HEK293 (cell line): ENCODE results near the gene PCDHB9.

ENCODE experiments used
- CTCF ChIA-PET: fragments of 350-600 bp; formaldehyde crosslinking; extraction: SDS; loops from one replicate; lab custom pipeline; 2021; ENCODE audit warnings: antibody characterized with exemption; lab: Yijun Ruan, JAX
- POLR2A ChIA-PET: fragments of 300-600 bp; formaldehyde crosslinking; extraction: SDS; loops from one replicate; lab custom pipeline; 2020; ENCODE audit warnings: antibody characterized with exemption, inconsistent platforms; lab: Yijun Ruan, JAX
- H3K27ac ChIP-seq: fragments of 200-500 bp; sonication (Bioruptor generic); 2 replicates; pipeline ENCODE4 v1.5.1; 2014; ENCODE audit warnings: low read depth, low read length, control low read depth, inconsistent platforms; ENCODE audit errors: extremely low read depth
- H3K36me3 ChIP-seq, 2 experiments: fragments of 200-500 bp in 1 of 2; sonication (Bioruptor generic) in 1 of 2; 1 replicate in 1 of 2; 2 replicates in 1 of 2; pipeline ENCODE4 v1.5.1; 2014 to 2017; ENCODE audit warnings: inconsistent platforms in 2 of 2, low read length in 2 of 2; ENCODE audit not compliant: control insufficient read depth in 2 of 2, insufficient read depth in 1 of 2
- H3K4me1 ChIP-seq: fragments of 200-500 bp; sonication (Bioruptor generic); 2 replicates; pipeline ENCODE4 v1.5.1; 2014; ENCODE audit warnings: mild to moderate bottlenecking, low read length, inconsistent platforms; ENCODE audit not compliant: control insufficient read depth, insufficient read depth
- H3K4me3 ChIP-seq: 2 replicates; pipeline ENCODE4 v1.5.1; 2011; ENCODE audit warnings: low read depth, mild to moderate bottlenecking, control low read depth, low read length, moderate library complexity
- H3K9me3 ChIP-seq: fragments of 200-500 bp; sonication (Bioruptor generic); 2 replicates; pipeline ENCODE4 v1.5.1; 2014; ENCODE audit warnings: low read depth, low read length, inconsistent platforms; ENCODE audit not compliant: control insufficient read depth, insufficient read depth
- KLF9 ChIP-seq: fragments of 450-650 bp; formaldehyde crosslinking; IDR thresholded peaks from 2 replicates; pipeline ENCODE4 v1.5.1; 2016; ENCODE audit warnings: missing biosample characterization, missing genetic modification characterization, low read depth
- OVOL3 ChIP-seq: fragments of 450-650 bp; formaldehyde crosslinking; IDR thresholded peaks from 2 replicates; pipeline ENCODE4 v1.5.1; 2016; ENCODE audit warnings: missing biosample characterization, missing genetic modification characterization
- PRDM2 ChIP-seq: fragments of 450-650 bp; formaldehyde crosslinking; IDR thresholded peaks from 2 replicates; pipeline ENCODE4 v1.5.1; 2016; ENCODE audit warnings: missing biosample characterization, missing genetic modification characterization, borderline replicate concordance
- PRDM6 ChIP-seq: fragments of 450-650 bp; formaldehyde crosslinking; IDR thresholded peaks from 2 replicates; pipeline ENCODE4 v1.5.1; 2017; ENCODE audit warnings: missing biosample characterization, missing genetic modification characterization
- SCRT2 ChIP-seq: fragments of 450-650 bp; formaldehyde crosslinking; IDR thresholded peaks from 2 replicates; pipeline ENCODE4 v1.5.1; 2016; ENCODE audit warnings: missing biosample characterization, missing genetic modification characterization
- ZBTB10 ChIP-seq: fragments of 450-650 bp; formaldehyde crosslinking; IDR thresholded peaks from 2 replicates; pipeline ENCODE4 v1.5.1; 2016; ENCODE audit warnings: missing biosample characterization, missing genetic modification characterization
- ZBTB49 ChIP-seq: fragments of 450-650 bp; formaldehyde crosslinking; IDR thresholded peaks from 2 replicates; pipeline ENCODE4 v1.5.1; 2016; ENCODE audit warnings: missing biosample characterization, missing genetic modification characterization, low read depth
- ZFP69B ChIP-seq: fragments of 450-650 bp; formaldehyde crosslinking; IDR thresholded peaks from 2 replicates; pipeline ENCODE4 v1.5.1; 2016; ENCODE audit warnings: missing biosample characterization, missing genetic modification characterization
- ZIC2 ChIP-seq: fragments of 450-650 bp; formaldehyde crosslinking; IDR thresholded peaks from 2 replicates; pipeline ENCODE4 v1.5.1; 2016; ENCODE audit warnings: missing biosample characterization, missing genetic modification characterization
- ZNF211 ChIP-seq: fragments of 450-650 bp; formaldehyde crosslinking; IDR thresholded peaks from 2 replicates; pipeline ENCODE4 v1.5.1; 2016; ENCODE audit warnings: low read depth, missing biosample characterization, missing genetic modification characterization
- ZNF214 ChIP-seq: fragments of 450-650 bp; formaldehyde crosslinking; IDR thresholded peaks from 2 replicates; pipeline ENCODE4 v1.5.1; 2017; ENCODE audit warnings: missing biosample characterization, mild to moderate bottlenecking, missing genetic modification characterization, borderline replicate concordance
- ZNF335 ChIP-seq: fragments of 450-650 bp; formaldehyde crosslinking; conservative IDR thresholded peaks from 2 replicates; pipeline ENCODE4 v1.5.1; 2016; ENCODE audit warnings: missing biosample characterization, missing genetic modification characterization
- ZNF473 ChIP-seq: fragments of 450-650 bp; formaldehyde crosslinking; IDR thresholded peaks from 2 replicates; pipeline ENCODE4 v1.5.1; 2017; ENCODE audit warnings: missing biosample characterization, missing genetic modification characterization
- ZNF600 ChIP-seq: fragments of 450-650 bp; formaldehyde crosslinking; IDR thresholded peaks from 2 replicates; pipeline ENCODE4 v1.5.1; 2016; ENCODE audit warnings: missing biosample characterization, missing genetic modification characterization
- ZNF639 ChIP-seq: fragments of 450-650 bp; formaldehyde crosslinking; IDR thresholded peaks from 2 replicates; pipeline ENCODE4 v1.5.1; 2016; ENCODE audit warnings: missing biosample characterization, missing genetic modification characterization
- ZNF645 ChIP-seq: fragments of 450-650 bp; formaldehyde crosslinking; IDR thresholded peaks from 2 replicates; pipeline ENCODE4; 2016; ENCODE audit warnings: missing biosample characterization, missing genetic modification characterization
- ZNF654 ChIP-seq: fragments of 450-650 bp; formaldehyde crosslinking; IDR thresholded peaks from 2 replicates; pipeline ENCODE4 v1.5.1; 2016; ENCODE audit warnings: low read depth, missing biosample characterization, missing genetic modification characterization
- ZNF658 ChIP-seq: fragments of 450-650 bp; formaldehyde crosslinking; IDR thresholded peaks from 2 replicates; pipeline ENCODE4; 2016; ENCODE audit warnings: missing biosample characterization, missing genetic modification characterization
- ZNF785 ChIP-seq: fragments of 450-650 bp; formaldehyde crosslinking; IDR thresholded peaks from 2 replicates; pipeline ENCODE4 v1.5.1; 2016; ENCODE audit warnings: missing biosample characterization, missing genetic modification characterization
- ZNF843 ChIP-seq: fragments of 450-650 bp; formaldehyde crosslinking; IDR thresholded peaks from 2 replicates; pipeline ENCODE4 v1.5.1; 2016; ENCODE audit warnings: missing biosample characterization, missing genetic modification characterization

The PCDHB9 gene

GRCh38 chr5:141175933-141176332 is 11.0 kb upstream of the PCDHB9 start:
- TF ChIP-seq SCRT2 (tag by site-specific recombination) = no peak
- TF ChIP-seq ZNF211 (tag by site-specific recombination) = no peak
- no peak for TF ChIP-seq ZNF843
- no peak for TF ChIP-seq ZNF473 (tag by site-specific recombination)
- no peak for TF ChIP-seq ZBTB49 (tag by site-specific recombination)
- no peak for TF ChIP-seq ZNF785 (tag by site-specific recombination)
- TF ChIP-seq ZNF658 (tag by site-specific recombination) = no peak
- TF ChIP-seq ZNF214 (tag by site-specific recombination) = no peak
- no peak for TF ChIP-seq ZNF654 (tag by site-specific recombination)
- no peak for TF ChIP-seq ZBTB10
- no peak for TF ChIP-seq OVOL3 (tag by site-specific recombination)
- TF ChIP-seq ZNF335 (tag by site-specific recombination) = no peak
- TF ChIP-seq ZIC2 (tag by site-specific recombination) = no peak
- TF ChIP-seq ZFP69B (tag by site-specific recombination) = no peak
- TF ChIP-seq ZNF645 (tag by site-specific recombination) = no peak
- TF ChIP-seq KLF9 (tag by site-specific recombination) = no peak
- TF ChIP-seq PRDM2 (tag by site-specific recombination) = no peak
- TF ChIP-seq PRDM6 (tag by site-specific recombination) = no peak
- TF ChIP-seq ZNF600 (tag by site-specific recombination) = no peak
- TF ChIP-seq ZNF639 (tag by site-specific recombination) = no peak
- H3K9me3 ChIP-seq = no peaks in the 10 kb centered on the region
- no peaks in the 10 kb centered on the region for H3K4me1 ChIP-seq
- no peak overlapping the region for H3K27ac ChIP-seq
- H3K4me3 ChIP-seq = no peak overlapping the region
- POLR2A ChIA-PET = no interaction called here
- no peaks in the 10 kb centered on the region for H3K36me3 ChIP-seq
- CTCF ChIA-PET = no interaction called here
